Upper lobe of left lung (tissue), 4 donors: ENCODE results near the gene ZNF629.

Experiments
- POLR2A ChIP-seq, 4 donors: fragments of 450-650 bp; IDR thresholded peaks; one replicate each; pipeline ENCODE4 v1.5.1; 2016 to 2017; ENCODE audit warnings: antibody characterized with exemption in 4 of 4, mild to moderate bottlenecking in 2 of 4
- TF ChIP-seq, protein P1 (sequence below), 6 experiments: fragments of 450-650 bp in 4 of 6; fragments of 200-600 bp in 2 of 6; sonication (generic) in 2 of 6; IDR thresholded peaks; one replicate each; pipeline ENCODE4 v1.5.1; 2016 to 2019; ENCODE audit warnings: antibody characterized with exemption in 6 of 6

GRCh38 chr16:30753596-30753995 is 33.4 kb downstream of the ZNF629 start:
- TF ChIP-seq POLR2A (IDR thresholded peaks at IDR 0.05), result no peak
- TF ChIP-seq, protein P1, sequence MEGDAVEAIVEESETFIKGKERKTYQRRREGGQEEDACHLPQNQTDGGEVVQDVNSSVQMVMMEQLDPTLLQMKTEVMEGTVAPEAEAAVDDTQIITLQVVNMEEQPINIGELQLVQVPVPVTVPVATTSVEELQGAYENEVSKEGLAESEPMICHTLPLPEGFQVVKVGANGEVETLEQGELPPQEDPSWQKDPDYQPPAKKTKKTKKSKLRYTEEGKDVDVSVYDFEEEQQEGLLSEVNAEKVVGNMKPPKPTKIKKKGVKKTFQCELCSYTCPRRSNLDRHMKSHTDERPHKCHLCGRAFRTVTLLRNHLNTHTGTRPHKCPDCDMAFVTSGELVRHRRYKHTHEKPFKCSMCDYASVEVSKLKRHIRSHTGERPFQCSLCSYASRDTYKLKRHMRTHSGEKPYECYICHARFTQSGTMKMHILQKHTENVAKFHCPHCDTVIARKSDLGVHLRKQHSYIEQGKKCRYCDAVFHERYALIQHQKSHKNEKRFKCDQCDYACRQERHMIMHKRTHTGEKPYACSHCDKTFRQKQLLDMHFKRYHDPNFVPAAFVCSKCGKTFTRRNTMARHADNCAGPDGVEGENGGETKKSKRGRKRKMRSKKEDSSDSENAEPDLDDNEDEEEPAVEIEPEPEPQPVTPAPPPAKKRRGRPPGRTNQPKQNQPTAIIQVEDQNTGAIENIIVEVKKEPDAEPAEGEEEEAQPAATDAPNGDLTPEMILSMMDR (IDR thresholded peaks at IDR 0.05), result no peak
